H9 (cell line): ENCODE data around the gene TP73. TPM values are rescaled to one million over a fixed set of nuclear protein-coding genes. Genes with fewer than 3 reads are reported as not detected.
A peak's percentile ranks its signal among the peaks of the same experiment; 100 is the strongest.

Experiments used
- DNase-seq: peaks from one replicate; pipeline ENCODE4 v3.0.0-alpha.2; 2017
- H2AFZ ChIP-seq: one replicate; pipeline ENCODE4 v1.6.1; 2013; ENCODE audit warnings: mild to moderate bottlenecking, low read length, control low read depth, moderate library complexity
- H2AK5ac ChIP-seq: 2 replicates; pipeline ENCODE4 v1.6.1; 2013; ENCODE audit warnings: low read length, control low read depth, mixed read lengths; ENCODE audit not compliant: insufficient read length
- H2BK120ac ChIP-seq: one replicate; pipeline ENCODE4 v1.6.1; 2013; ENCODE audit warnings: low read depth, mild to moderate bottlenecking, low read length, control low read depth, inconsistent platforms; ENCODE audit not compliant: poor library complexity, severe bottlenecking
- H2BK12ac ChIP-seq: 2 replicates; pipeline ENCODE4 v1.6.1; 2013; ENCODE audit warnings: low read length, control low read depth, mixed read lengths, low read depth; ENCODE audit not compliant: insufficient read length
- H2BK15ac ChIP-seq: 2 replicates; pipeline ENCODE4 v1.6.1; 2013; ENCODE audit warnings: low read depth, low read length, control low read depth
- H2BK20ac ChIP-seq: one replicate; pipeline ENCODE4 v1.6.1; 2013; ENCODE audit warnings: low read depth, mild to moderate bottlenecking, low read length, control low read depth, inconsistent platforms; ENCODE audit not compliant: poor library complexity, severe bottlenecking
- H2BK5ac ChIP-seq: 2 replicates; pipeline ENCODE4 v1.6.1; 2013; ENCODE audit warnings: low read length, control low read depth, mixed read lengths; ENCODE audit not compliant: insufficient read length
- H3K14ac ChIP-seq: 2 replicates; pipeline ENCODE4 v1.6.1; 2013; ENCODE audit warnings: low read length, control low read depth; ENCODE audit not compliant: insufficient read depth
- H3K18ac ChIP-seq: 2 replicates; pipeline ENCODE4 v1.6.1; 2013; ENCODE audit warnings: low read depth, mild to moderate bottlenecking, mixed read lengths, low read length, control low read depth; ENCODE audit not compliant: insufficient read length
- H3K23ac ChIP-seq: 2 replicates; pipeline ENCODE4 v1.6.1; 2013; ENCODE audit warnings: low read length, control low read depth, mixed read lengths, low read depth; ENCODE audit not compliant: insufficient read length
- H3K23me2 ChIP-seq: 2 replicates; pipeline ENCODE4 v1.6.1; 2013; ENCODE audit warnings: low read depth, mild to moderate bottlenecking, mixed read lengths, low read length, control low read depth; ENCODE audit not compliant: insufficient read length, poor library complexity, severe bottlenecking
- H3K27ac ChIP-seq: 2 replicates; pipeline ENCODE4 v1.5.1; 2013; ENCODE audit warnings: low read length, control low read depth, mixed read lengths, low read depth; ENCODE audit not compliant: insufficient read length
- H3K27me3 ChIP-seq: 2 replicates; pipeline ENCODE4 v1.6.1; 2013; ENCODE audit warnings: low read length, control low read depth, inconsistent platforms; ENCODE audit not compliant: insufficient read depth
- H3K4ac ChIP-seq: 2 replicates; pipeline ENCODE4 v1.6.1; 2013; ENCODE audit warnings: low read depth, mild to moderate bottlenecking, control low read depth, inconsistent platforms, low read length, moderate library complexity
- H3K4me1 ChIP-seq: 2 replicates; pipeline ENCODE4 v1.6.1; 2013; ENCODE audit warnings: low read length, control low read depth, inconsistent platforms; ENCODE audit not compliant: insufficient read depth
- H3K4me2 ChIP-seq: 2 replicates; pipeline ENCODE4 v1.6.1; 2013; ENCODE audit warnings: low read length, control low read depth, mixed read lengths; ENCODE audit not compliant: insufficient read length, insufficient read depth
- H3K56ac ChIP-seq: 2 replicates; pipeline ENCODE4 v1.6.1; 2013; ENCODE audit warnings: low read depth, mild to moderate bottlenecking, mixed read lengths, low read length, control low read depth; ENCODE audit not compliant: insufficient read length
- H3K79me1 ChIP-seq: 2 replicates; pipeline ENCODE4 v1.6.1; 2013; ENCODE audit warnings: low read depth, mild to moderate bottlenecking, moderate library complexity, low read length, control low read depth, inconsistent platforms; ENCODE audit not compliant: insufficient read depth, poor library complexity, severe bottlenecking
- H3K79me2 ChIP-seq: 2 replicates; pipeline ENCODE4 v1.6.1; 2013; ENCODE audit warnings: low read length, control low read depth, inconsistent platforms; ENCODE audit not compliant: insufficient read depth
- H3K9ac ChIP-seq: 2 replicates; pipeline ENCODE4 v1.6.1; 2013; ENCODE audit warnings: low read length, control low read depth, mixed read lengths; ENCODE audit not compliant: insufficient read length; ENCODE audit errors: extremely low read depth
- H3K9me3 ChIP-seq: one replicate; pipeline ENCODE4 v1.6.1; 2013; ENCODE audit warnings: low read depth, low read length, inconsistent platforms; ENCODE audit not compliant: control insufficient read depth
- H3T11ph ChIP-seq: one replicate; pipeline ENCODE4 v1.6.1; 2013; ENCODE audit warnings: mild to moderate bottlenecking, low read length, control low read depth, inconsistent platforms
- H4K20me1 ChIP-seq: one replicate; pipeline ENCODE4 v1.6.1; 2013; ENCODE audit not compliant: control insufficient read depth, insufficient read length, insufficient read depth
- H4K5ac ChIP-seq: 2 replicates; pipeline ENCODE4 v1.6.1; 2013; ENCODE audit warnings: low read depth, mild to moderate bottlenecking, mixed read lengths, low read length, control low read depth; ENCODE audit not compliant: insufficient read length
- H4K8ac ChIP-seq: replicated peaks from 2 replicates; pipeline ENCODE4 v1.6.1; 2013; ENCODE audit warnings: low read length, control low read depth, mixed read lengths, low read depth; ENCODE audit not compliant: insufficient read length
- H4K91ac ChIP-seq: 2 replicates; pipeline ENCODE4 v1.6.1; 2013; ENCODE audit warnings: low read depth, mild to moderate bottlenecking, moderate library complexity, mixed read lengths, low read length, control low read depth; ENCODE audit not compliant: insufficient read length
- H3K27ac Mint-ChIP-seq, 3 experiments: 2 replicates in 2 of 3; 3 replicates in 1 of 3; pipeline ENCODE4 v1.8.0; 2020 to 2021; ENCODE audit warnings: mixed read lengths in 3 of 3, mild to moderate bottlenecking in 1 of 3, moderate library complexity in 1 of 3
- H3K27me3 Mint-ChIP-seq: 2 replicates; pipeline ENCODE4 v1.8.0; 2021; ENCODE audit warnings: low read depth, mild to moderate bottlenecking, moderate library complexity, mixed read lengths
- H3K36me3 Mint-ChIP-seq, 3 experiments: 2 replicates in 2 of 3; 3 replicates in 1 of 3; pipeline ENCODE4 v1.8.0; 2020 to 2021; ENCODE audit warnings: low read depth in 3 of 3, mixed read lengths in 3 of 3; ENCODE audit not compliant: insufficient read depth in 1 of 3
- H3K4me1 Mint-ChIP-seq, 2 experiments: 2 replicates each; pipeline ENCODE4 v1.8.0; 2020; ENCODE audit warnings: mixed read lengths in 2 of 2
- H3K4me3 Mint-ChIP-seq, 2 experiments: 2 replicates in 1 of 2; 3 replicates in 1 of 2; pipeline ENCODE4 v1.8.0; 2020 to 2021; ENCODE audit warnings: mild to moderate bottlenecking in 2 of 2, mixed read lengths in 2 of 2, moderate library complexity in 1 of 2
- H3K9me3 Mint-ChIP-seq, 2 experiments: 2 replicates in 1 of 2; 3 replicates in 1 of 2; pipeline ENCODE4 v1.8.0; 2020; ENCODE audit warnings: mild to moderate bottlenecking in 2 of 2, mixed read lengths in 2 of 2, moderate library complexity in 1 of 2
- WGBS: extraction: QIAGEN DNeasy Blood & Tissue Kit; methylation state at CpG from one replicate; pipeline ENCODE4 v1.1.7; 2013; ENCODE audit warnings: missing lambda C conversion rate, low lambda C conversion rate, mixed read lengths; ENCODE audit not compliant: insufficient read length; ENCODE audit errors: extremely low coverage; 5-methylcytosine and 5-hydroxymethylcytosine counted together
- total RNA-seq: library from RNA; stranded (reverse); gene quantifications from 2 replicates; pipeline ENCODE4 v1.2.1, GENCODE V29; 2021
- TF ChIP-seq, protein P1 (sequence below): fragments of 200-600 bp; sonication (generic); conservative IDR thresholded peaks from 3 replicates; pipeline ENCODE4 v1.8.0; 2021; ENCODE audit warnings: antibody characterized with exemption, mild to moderate bottlenecking

Gene TP73
- total RNA-seq, 1 experiment from 2014 or later = 4.7 TPM

GRCh38 chr1:3714814-3715213, 62.5 kb downstream of the TP73 start:
- Mint-ChIP-seq H3K27me3 (peaks cover 15% of the 10 kb centered on the region), H3K4me1 (peaks cover 0 to 15% of the 10 kb centered on the region in 2 experiments; a peak in 2 of 4 replicates)
- H3K4me1 ChIP-seq = no peaks in the 10 kb centered on the region

More at GRCh38 chr1:3714814-3715213, 62.5 kb downstream of the TP73 start:
- Histone ChIP-seq H4K8ac (no peak overlapping the region), H2BK5ac (no peak overlapping the region), H2AFZ (no peak overlapping the region), H3K4ac (no peak overlapping the region), H2BK15ac (no peak overlapping the region), H3K9ac (no peak overlapping the region), H3K14ac (no peak overlapping the region), H2AK5ac (no peak overlapping the region), H3K23me2 (no peaks in the 10 kb centered on the region), H3K79me2 (no peaks in the 10 kb centered on the region), H3K4me2 (no peak overlapping the region), H3K23ac (no peak overlapping the region), H2BK20ac (no peak overlapping the region), H3K9me3 (no peaks in the 10 kb centered on the region), H3K18ac (no peak overlapping the region), H3K27me3 (no peaks in the 10 kb centered on the region), H3K79me1 (no peaks in the 10 kb centered on the region), H2BK12ac (no peak overlapping the region), H3T11ph (no peak overlapping the region), H3K27ac (no peak overlapping the region), H4K91ac (no peak overlapping the region), H4K20me1 (no peaks in the 10 kb centered on the region), H3K56ac (no peak overlapping the region), H2BK120ac (no peak overlapping the region), H4K5ac (no peak overlapping the region)
- Mint-ChIP-seq H3K27ac (peak overlapping the region in 1 of 3 experiments; percentile 76; a peak in 1 of 7 replicates), H3K4me3 (no peak overlapping the region), H3K9me3 (no peaks in the 10 kb centered on the region), H3K36me3 (no peaks in the 10 kb centered on the region)
- WGBS = no CpG with 5 or more reads among the region's 10 CpGs
- no peak for DNase-seq
- TF ChIP-seq, protein P1, sequence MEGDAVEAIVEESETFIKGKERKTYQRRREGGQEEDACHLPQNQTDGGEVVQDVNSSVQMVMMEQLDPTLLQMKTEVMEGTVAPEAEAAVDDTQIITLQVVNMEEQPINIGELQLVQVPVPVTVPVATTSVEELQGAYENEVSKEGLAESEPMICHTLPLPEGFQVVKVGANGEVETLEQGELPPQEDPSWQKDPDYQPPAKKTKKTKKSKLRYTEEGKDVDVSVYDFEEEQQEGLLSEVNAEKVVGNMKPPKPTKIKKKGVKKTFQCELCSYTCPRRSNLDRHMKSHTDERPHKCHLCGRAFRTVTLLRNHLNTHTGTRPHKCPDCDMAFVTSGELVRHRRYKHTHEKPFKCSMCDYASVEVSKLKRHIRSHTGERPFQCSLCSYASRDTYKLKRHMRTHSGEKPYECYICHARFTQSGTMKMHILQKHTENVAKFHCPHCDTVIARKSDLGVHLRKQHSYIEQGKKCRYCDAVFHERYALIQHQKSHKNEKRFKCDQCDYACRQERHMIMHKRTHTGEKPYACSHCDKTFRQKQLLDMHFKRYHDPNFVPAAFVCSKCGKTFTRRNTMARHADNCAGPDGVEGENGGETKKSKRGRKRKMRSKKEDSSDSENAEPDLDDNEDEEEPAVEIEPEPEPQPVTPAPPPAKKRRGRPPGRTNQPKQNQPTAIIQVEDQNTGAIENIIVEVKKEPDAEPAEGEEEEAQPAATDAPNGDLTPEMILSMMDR = no peak
